ENCODE results near the gene PDPN. TPM values are rescaled to one million over a fixed set of nuclear protein-coding genes. Genes with fewer than 3 reads are reported as not detected.
A peak's percentile ranks its signal among the peaks of the same experiment; 100 is the strongest.

The PDPN gene
- total RNA-seq, 1 experiment from 2014 or later: not detected

- no peaks in the 10 kb centered on the region for H3K27me3 ChIP-seq (ENCODE audit: insufficient read depth, low read length)
- H3K4me2 ChIP-seq (ENCODE audit: low read length): no peak overlapping the region
- no peaks in the 10 kb centered on the region for H3K79me2 ChIP-seq (ENCODE audit: insufficient read depth, low read length)
- RAD21 ChIA-PET (ENCODE audit: low non-redundant PET in 1 of 2, low total read pairs in 2 of 2, uncharacterized antibody in 2 of 2, unreplicated experiment in 2 of 2): no interaction called here
- ATAC-seq (peak; percentile 49; the same call in 1 of the 2 replicates), DNase-seq (ENCODE audit: low read depth, low spot score) (no peak)
- no peaks in the 10 kb centered on the region for H3K9me3 ChIP-seq (ENCODE audit: control insufficient read depth in 1 of 2, insufficient read depth in 1 of 2, low read depth in 1 of 2, low read length in 2 of 2)
- CTCF ChIA-PET: no interaction called here
- H3K27ac ChIP-seq (ENCODE audit: low read depth, low read length): no peak overlapping the region
- H2AFZ ChIP-seq (ENCODE audit: low read depth, low read length, poor library complexity, severe bottlenecking): no peak overlapping the region
- intact Hi-C loops (cut with micrococcal nuclease): no loop called here
- H4K20me1 ChIP-seq (ENCODE audit: insufficient read depth): no peaks in the 10 kb centered on the region
- POLR2A ChIA-PET: no interaction called here
- no peak overlapping the region for H3K4me3 ChIP-seq (replicated peaks in 1 of 2; ENCODE audit: low read depth in 1 of 2, low read length in 2 of 2)
- H3K36me3 ChIP-seq (ENCODE audit: control insufficient read depth in 1 of 2, insufficient read depth in 2 of 2, low read length in 2 of 2): no peaks in the 10 kb centered on the region
- no TSS peak for BruUV-seq (replicated peaks)
- H3K9ac ChIP-seq (ENCODE audit: low read length): no peak overlapping the region
- TF ChIP-seq EZH2phosphoT487 (IDR thresholded peaks at IDR 0.05; ENCODE audit: borderline replicate concordance): no peak
- peak; percentile 23; the same call in 1 of the 2 replicates for TF ChIP-seq RAD21 (IDR thresholded peaks at IDR 0.05; ENCODE audit: low read depth)
- TF ChIP-seq, protein P1, sequence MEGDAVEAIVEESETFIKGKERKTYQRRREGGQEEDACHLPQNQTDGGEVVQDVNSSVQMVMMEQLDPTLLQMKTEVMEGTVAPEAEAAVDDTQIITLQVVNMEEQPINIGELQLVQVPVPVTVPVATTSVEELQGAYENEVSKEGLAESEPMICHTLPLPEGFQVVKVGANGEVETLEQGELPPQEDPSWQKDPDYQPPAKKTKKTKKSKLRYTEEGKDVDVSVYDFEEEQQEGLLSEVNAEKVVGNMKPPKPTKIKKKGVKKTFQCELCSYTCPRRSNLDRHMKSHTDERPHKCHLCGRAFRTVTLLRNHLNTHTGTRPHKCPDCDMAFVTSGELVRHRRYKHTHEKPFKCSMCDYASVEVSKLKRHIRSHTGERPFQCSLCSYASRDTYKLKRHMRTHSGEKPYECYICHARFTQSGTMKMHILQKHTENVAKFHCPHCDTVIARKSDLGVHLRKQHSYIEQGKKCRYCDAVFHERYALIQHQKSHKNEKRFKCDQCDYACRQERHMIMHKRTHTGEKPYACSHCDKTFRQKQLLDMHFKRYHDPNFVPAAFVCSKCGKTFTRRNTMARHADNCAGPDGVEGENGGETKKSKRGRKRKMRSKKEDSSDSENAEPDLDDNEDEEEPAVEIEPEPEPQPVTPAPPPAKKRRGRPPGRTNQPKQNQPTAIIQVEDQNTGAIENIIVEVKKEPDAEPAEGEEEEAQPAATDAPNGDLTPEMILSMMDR (IDR thresholded peaks at IDR 0.05 in 2 of 3, conservative IDR thresholded peaks at IDR 0.05 in 1 of 3; ENCODE audit: borderline replicate concordance in 1 of 3, insufficient read depth in 1 of 3, low read depth in 2 of 3, low read length in 2 of 3): peak; percentile 26 to 63 (median 60); a peak in 5 of 6 replicates
- H3K4me1 ChIP-seq (ENCODE audit: control insufficient read depth in 1 of 2, insufficient read depth in 2 of 2, low read length in 2 of 2): no peaks in the 10 kb centered on the region; a peak in 1 of 4 replicates
- H3K9me2 ChIP-seq (ENCODE audit: insufficient read depth): no peaks in the 10 kb centered on the region
These were observed 12.7 kb upstream of the PDPN start for GRCh38 chr1:13570924-13571323.

- no peaks in the 10 kb centered on the region for H4K20me1 ChIP-seq (ENCODE audit: insufficient read depth)
- H3K27me3 ChIP-seq (ENCODE audit: insufficient read depth, low read length): peaks cover 3% of the 10 kb centered on the region
- no peak overlapping the region for H3K27ac ChIP-seq (ENCODE audit: low read depth, low read length)
- DNase-seq (ENCODE audit: low read depth, low spot score) (no peak), ATAC-seq (no peak)
- no peak overlapping the region for H3K4me3 ChIP-seq (replicated peaks in 1 of 2; ENCODE audit: low read depth in 1 of 2, low read length in 2 of 2)
- POLR2A ChIA-PET: no interaction called here
- no TSS peak for BruUV-seq (replicated peaks)
- no peaks in the 10 kb centered on the region for H3K36me3 ChIP-seq (ENCODE audit: control insufficient read depth in 1 of 2, insufficient read depth in 2 of 2, low read length in 2 of 2)
- RAD21 ChIA-PET (ENCODE audit: low non-redundant PET in 1 of 2, low total read pairs in 2 of 2, uncharacterized antibody in 2 of 2, unreplicated experiment in 2 of 2): no interaction called here
- intact Hi-C loops (cut with micrococcal nuclease): no loop called here
- no peak overlapping the region for H3K4me2 ChIP-seq (ENCODE audit: low read length)
- H3K9me3 ChIP-seq (ENCODE audit: control insufficient read depth in 1 of 2, insufficient read depth in 1 of 2, low read depth in 1 of 2, low read length in 2 of 2): no peaks in the 10 kb centered on the region
- no peaks in the 10 kb centered on the region for H3K9me2 ChIP-seq (ENCODE audit: insufficient read depth)
- H3K9ac ChIP-seq (ENCODE audit: low read length): no peak overlapping the region
- TF ChIP-seq JUND (IDR thresholded peaks at IDR 0.05) (no peak), EZH2phosphoT487 (IDR thresholded peaks at IDR 0.05; ENCODE audit: borderline replicate concordance) (no peak), EZH2 (IDR thresholded peaks at IDR 0.05) (no peak), FOSL1 (IDR thresholded peaks at IDR 0.05; ENCODE audit: low read depth) (no peak), RAD21 (IDR thresholded peaks at IDR 0.05; ENCODE audit: low read depth) (no peak), ZNF274 (IDR thresholded peaks at IDR 0.05; ENCODE audit: low read depth, low read length) (no peak), EGR1 (IDR thresholded peaks at IDR 0.05; ENCODE audit: low read depth) (no peak), CEBPB (IDR thresholded peaks at IDR 0.05; ENCODE audit: low read depth) (no peak), POLR2AphosphoS5 (IDR thresholded peaks at IDR 0.05; ENCODE audit: low read depth, low read length) (no peak)
- no peaks in the 10 kb centered on the region for H3K79me2 ChIP-seq (ENCODE audit: insufficient read depth, low read length)
- H2AFZ ChIP-seq (ENCODE audit: low read depth, low read length, poor library complexity, severe bottlenecking): no peak overlapping the region
- CTCF ChIA-PET: no interaction called here
- no peaks in the 10 kb centered on the region; a peak in 1 of 4 replicates for H3K4me1 ChIP-seq (ENCODE audit: control insufficient read depth in 1 of 2, insufficient read depth in 2 of 2, low read length in 2 of 2)
These were observed 10.0 kb upstream of the PDPN start for GRCh38 chr1:13573586-13573985.

Measured in HCT116 (cell line).